Epithelial cell of esophagus (primary cell): ENCODE results near the gene FARS2.

Experiments
- DNase-seq: peaks from one replicate; pipeline ENCODE4 v3.0.0; 2010; ENCODE audit warnings: low read depth
- H3K4me3 ChIP-seq: 2 replicates; pipeline ENCODE4 v1.5.1; 2011; ENCODE audit warnings: mild to moderate bottlenecking, low read length, control low read depth
- CTCF ChIP-seq: IDR thresholded peaks from 2 replicates; pipeline ENCODE4 v1.5.1; 2011; ENCODE audit warnings: low read depth, mild to moderate bottlenecking, low read length, control low read depth, inconsistent platforms; ENCODE audit not compliant: insufficient read depth; ENCODE audit errors: missing control alignments

FARS2 gene

GRCh38 chr6:5666695-5667094 lies 405.4 kb downstream of the FARS2 start:
- TF ChIP-seq CTCF: no peak
- H3K4me3 ChIP-seq: no peak overlapping the region
- DNase-seq: no peak

DNA sequence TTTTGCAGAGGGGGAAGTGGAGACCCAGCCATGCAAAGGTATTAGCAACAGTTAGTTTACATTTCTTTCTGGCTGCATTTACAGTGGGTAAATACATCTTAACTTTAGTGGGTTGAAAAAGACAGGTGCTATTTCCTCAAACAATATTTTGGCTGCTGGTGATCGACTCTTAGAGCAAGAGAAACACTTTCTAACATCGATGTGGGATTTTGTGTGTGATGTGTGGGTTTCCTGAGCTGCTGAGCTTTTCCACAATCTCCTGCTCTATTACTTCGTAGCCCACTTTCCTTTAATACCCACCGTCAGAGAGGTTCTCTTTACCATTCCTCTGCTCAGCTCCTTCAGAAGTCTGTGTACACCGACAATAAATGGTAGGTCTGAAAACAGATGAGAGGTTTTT lies 406.4 kb downstream of the FARS2 start:
- no peak for TF ChIP-seq CTCF
- no peak for DNase-seq

GRCh38 chr6:5670381-5670780 lies 409.1 kb downstream of the FARS2 start:
- TF ChIP-seq CTCF: no peak
- DNase-seq: peak; percentile 78
- H3K4me3 ChIP-seq: no peak overlapping the region

More for the DNA sequence above, 406.4 kb downstream of the FARS2 start:
- no peak overlapping the region for H3K4me3 ChIP-seq

DNA sequence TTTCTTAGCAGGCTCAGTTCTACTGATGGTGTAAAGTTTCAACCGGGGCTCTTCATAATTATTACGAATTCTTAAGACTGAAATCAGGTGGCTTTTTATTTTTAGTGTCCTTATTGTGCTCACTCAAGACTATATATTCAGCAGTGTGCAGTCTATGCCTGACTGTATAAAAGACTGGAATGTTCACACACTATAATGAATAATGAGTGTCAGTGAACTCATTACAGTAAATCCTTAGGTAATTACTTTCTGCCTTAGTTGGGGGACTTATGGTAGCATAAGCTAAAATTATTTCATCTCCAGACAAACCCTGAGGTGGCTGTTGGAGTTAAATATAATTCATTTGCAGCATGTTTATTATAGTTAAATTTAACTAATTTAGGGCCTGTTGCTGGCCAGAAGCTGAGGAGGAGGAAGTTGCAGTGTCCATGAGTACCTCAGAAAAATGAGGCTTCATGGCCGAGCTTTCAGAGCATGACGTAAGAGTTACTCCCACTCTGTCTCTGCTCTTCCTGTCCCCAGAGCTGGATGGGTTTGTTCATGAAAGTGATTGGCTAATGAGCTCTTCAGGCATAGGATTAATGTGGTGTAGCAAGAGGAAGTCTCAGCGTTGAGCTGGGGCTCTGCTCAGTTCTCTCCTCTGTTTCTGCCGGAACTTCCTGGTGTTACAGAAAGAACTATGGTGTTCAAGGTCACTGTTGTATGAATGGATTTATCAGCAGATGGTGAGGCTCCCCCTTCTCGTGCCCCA lies 409.7 kb downstream of the FARS2 start:
- no peak for TF ChIP-seq CTCF
- peak; percentile 78 for DNase-seq
- no peak overlapping the region for H3K4me3 ChIP-seq

- no peak overlapping the region for H3K4me3 ChIP-seq
- DNase-seq: no peak
- no peak for TF ChIP-seq CTCF
Observed at GRCh38 chr6:5671601-5672559, 410.6 kb downstream of the FARS2 start.

DNA sequence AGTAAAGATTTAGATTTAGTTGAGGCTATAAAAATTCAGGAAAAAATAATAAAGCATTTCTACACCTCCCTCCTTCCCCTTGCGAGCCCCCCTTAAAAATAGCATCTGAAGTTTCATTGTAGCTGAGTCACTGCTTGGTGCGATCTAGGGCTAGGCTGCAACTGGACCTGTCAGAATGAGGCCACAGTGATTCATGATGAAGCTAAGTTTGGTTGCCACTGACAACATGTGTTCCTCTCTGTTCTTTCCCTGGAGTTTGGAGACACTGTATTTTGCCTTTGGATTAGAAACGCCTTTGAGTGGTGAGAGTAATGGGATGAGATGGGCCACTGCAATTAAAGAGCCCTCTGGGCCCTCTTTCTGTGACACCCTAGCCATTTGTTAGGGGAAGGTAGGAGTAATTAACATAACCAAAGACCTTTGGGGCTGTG lies 411.3 kb downstream of the FARS2 start:
- peak; percentile 90 for DNase-seq
- TF ChIP-seq CTCF: no peak
- no peak overlapping the region for H3K4me3 ChIP-seq
